ENCODE results near the gene INSYN2A.

The INSYN2A gene

DNA sequence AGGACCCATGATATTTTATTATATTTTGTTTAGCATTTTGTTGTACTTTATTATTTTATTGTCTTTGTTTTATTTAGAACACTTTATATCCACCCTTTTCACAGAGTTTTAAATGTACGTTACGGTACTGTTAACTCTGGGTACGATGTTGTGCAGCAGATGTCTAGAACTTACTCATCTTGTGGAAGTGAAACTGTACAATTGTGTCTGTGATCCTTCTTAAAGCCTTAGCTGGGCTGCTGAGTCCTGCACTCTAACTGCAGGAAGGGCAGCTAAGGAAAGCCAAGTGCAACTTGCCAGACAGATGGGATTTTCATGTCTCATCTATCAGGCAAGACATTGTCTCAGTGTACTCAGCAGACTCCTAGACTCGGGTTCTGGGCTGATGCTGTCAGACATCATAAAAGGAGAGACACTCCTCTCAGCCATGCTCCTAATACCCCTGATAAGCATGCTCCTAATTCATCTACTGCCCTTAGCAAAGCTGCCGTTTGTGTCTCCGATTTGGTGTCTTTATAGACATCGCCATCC, 14.6 kb upstream of the INSYN2A start:
- no peak for TF ChIP-seq POLR2AphosphoS5 (IDR thresholded peaks at IDR 0.05; ENCODE audit: low read depth, low read length)
- TF ChIP-seq, protein P1, sequence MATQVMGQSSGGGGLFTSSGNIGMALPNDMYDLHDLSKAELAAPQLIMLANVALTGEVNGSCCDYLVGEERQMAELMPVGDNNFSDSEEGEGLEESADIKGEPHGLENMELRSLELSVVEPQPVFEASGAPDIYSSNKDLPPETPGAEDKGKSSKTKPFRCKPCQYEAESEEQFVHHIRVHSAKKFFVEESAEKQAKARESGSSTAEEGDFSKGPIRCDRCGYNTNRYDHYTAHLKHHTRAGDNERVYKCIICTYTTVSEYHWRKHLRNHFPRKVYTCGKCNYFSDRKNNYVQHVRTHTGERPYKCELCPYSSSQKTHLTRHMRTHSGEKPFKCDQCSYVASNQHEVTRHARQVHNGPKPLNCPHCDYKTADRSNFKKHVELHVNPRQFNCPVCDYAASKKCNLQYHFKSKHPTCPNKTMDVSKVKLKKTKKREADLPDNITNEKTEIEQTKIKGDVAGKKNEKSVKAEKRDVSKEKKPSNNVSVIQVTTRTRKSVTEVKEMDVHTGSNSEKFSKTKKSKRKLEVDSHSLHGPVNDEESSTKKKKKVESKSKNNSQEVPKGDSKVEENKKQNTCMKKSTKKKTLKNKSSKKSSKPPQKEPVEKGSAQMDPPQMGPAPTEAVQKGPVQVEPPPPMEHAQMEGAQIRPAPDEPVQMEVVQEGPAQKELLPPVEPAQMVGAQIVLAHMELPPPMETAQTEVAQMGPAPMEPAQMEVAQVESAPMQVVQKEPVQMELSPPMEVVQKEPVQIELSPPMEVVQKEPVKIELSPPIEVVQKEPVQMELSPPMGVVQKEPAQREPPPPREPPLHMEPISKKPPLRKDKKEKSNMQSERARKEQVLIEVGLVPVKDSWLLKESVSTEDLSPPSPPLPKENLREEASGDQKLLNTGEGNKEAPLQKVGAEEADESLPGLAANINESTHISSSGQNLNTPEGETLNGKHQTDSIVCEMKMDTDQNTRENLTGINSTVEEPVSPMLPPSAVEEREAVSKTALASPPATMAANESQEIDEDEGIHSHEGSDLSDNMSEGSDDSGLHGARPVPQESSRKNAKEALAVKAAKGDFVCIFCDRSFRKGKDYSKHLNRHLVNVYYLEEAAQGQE (IDR thresholded peaks at IDR 0.05; ENCODE audit: insufficient read depth in 1 of 2, low read depth in 2 of 2, low read length in 2 of 2) = no peak
- TF ChIP-seq TAF1 (IDR thresholded peaks at IDR 0.05; ENCODE audit: borderline replicate concordance, insufficient read depth, low read length) = no peak

DNA sequence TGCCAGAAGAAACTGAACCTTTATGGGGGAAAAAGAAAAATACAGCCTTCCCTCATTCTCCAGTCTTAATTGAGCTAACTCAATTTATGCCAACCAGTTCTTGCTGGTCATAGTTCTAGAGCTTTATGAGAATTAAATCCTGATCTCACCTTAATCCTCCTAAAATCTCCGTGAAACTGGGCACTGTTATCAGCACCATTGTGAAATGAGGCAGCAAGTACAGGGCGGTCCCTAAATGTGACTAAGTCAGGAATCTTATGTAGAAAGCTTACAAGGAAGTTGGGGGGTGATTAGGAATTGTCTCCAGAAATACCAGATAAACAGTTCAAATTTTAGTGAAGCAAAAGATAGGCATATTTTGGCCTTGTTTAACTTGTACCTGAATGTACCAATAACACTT, 10.7 kb upstream of the INSYN2A start:
- TF ChIP-seq SIN3A (IDR thresholded peaks at IDR 0.05; ENCODE audit: borderline replicate concordance, insufficient read depth, low read length) = no peak
- TF ChIP-seq, protein P1 (IDR thresholded peaks at IDR 0.05; ENCODE audit: insufficient read depth in 1 of 2, low read depth in 2 of 2, low read length in 2 of 2) = no peak

DNA sequence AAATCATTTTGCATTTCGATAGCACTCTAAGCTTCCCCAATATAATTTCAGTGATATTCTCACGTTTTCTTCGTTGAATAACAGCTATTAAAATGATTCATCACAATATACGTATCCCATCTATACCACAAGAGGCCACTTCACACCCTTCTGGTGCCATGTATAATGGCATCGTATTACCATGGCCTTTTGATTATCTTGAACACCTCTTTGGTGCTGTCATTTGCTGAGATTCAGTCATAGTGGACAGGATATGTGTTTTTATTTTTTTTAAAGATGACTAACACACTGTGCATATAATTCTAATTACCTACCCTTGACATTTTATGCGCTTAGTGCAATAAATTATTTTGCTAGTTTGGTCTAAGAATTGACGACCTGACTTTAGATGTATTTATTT, 6.7 kb upstream of the INSYN2A start:
- TF ChIP-seq POLR2AphosphoS5 (IDR thresholded peaks at IDR 0.05; ENCODE audit: low read depth, low read length) (no peak), FOXP2 (optimal IDR thresholded peaks at IDR 0.05; ENCODE audit: borderline replicate concordance, extremely low read depth, extremely low read length, insufficient read depth) (no peak), TAF1 (IDR thresholded peaks at IDR 0.05; ENCODE audit: borderline replicate concordance, insufficient read depth, low read length) (no peak), SIN3A (IDR thresholded peaks at IDR 0.05; ENCODE audit: borderline replicate concordance, insufficient read depth, low read length) (no peak)
- TF ChIP-seq, protein P1 (IDR thresholded peaks at IDR 0.05; ENCODE audit: insufficient read depth in 1 of 2, low read depth in 2 of 2, low read length in 2 of 2) = no peak

DNA sequence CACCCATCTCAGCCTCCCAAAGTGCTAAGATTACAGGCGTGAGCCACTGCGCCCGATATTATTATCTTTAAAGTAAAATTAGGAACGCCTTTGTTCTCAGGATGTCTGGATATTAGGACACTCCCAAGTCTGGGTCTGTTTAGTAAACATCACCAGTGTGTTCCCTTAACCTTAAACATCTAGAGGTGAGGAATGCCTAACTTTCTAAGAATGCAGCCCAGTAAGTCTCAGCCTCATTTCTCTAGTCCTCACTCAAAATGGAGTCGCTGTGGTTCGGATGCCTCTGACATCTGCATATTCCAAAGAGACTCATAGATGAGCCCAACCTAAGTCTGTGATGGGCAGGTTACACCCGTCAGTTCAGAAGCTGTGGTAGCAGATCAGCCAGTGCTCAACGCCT, 4.3 kb upstream of the INSYN2A start:
- TF ChIP-seq SIN3A (IDR thresholded peaks at IDR 0.05; ENCODE audit: borderline replicate concordance, insufficient read depth, low read length) (no peak), FOXP2 (optimal IDR thresholded peaks at IDR 0.05; ENCODE audit: borderline replicate concordance, extremely low read depth, extremely low read length, insufficient read depth) (no peak), POLR2AphosphoS5 (IDR thresholded peaks at IDR 0.05; ENCODE audit: low read depth, low read length) (no peak)

DNA sequence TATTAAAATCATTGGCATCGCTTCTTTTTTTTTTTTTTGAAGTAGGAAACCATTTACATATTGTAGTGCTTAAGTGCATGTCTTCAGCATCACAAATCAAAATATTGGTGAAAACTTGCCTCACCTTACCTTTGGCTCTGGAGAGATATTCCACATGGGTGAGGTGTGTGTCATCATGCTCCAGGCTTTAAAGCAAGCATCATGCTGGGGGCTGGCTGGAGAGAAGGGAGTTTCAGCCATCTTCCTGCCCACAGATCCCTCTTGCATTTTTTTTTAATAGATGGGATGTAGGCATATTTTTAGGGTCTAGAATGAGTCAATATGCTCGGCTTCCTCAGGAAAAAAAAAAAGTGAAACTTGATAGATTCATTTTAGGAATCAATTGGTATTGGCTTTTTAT, 2.3 kb upstream of the INSYN2A start:
- TF ChIP-seq SIN3A (IDR thresholded peaks at IDR 0.05; ENCODE audit: borderline replicate concordance, insufficient read depth, low read length) (no peak), TAF1 (IDR thresholded peaks at IDR 0.05; ENCODE audit: borderline replicate concordance, insufficient read depth, low read length) (no peak), POLR2AphosphoS5 (IDR thresholded peaks at IDR 0.05; ENCODE audit: low read depth, low read length) (no peak), FOXP2 (optimal IDR thresholded peaks at IDR 0.05; ENCODE audit: borderline replicate concordance, extremely low read depth, extremely low read length, insufficient read depth) (no peak)
- TF ChIP-seq, protein P1 (IDR thresholded peaks at IDR 0.05; ENCODE audit: insufficient read depth in 1 of 2, low read depth in 2 of 2, low read length in 2 of 2) = no peak

All from PFSK-1 (cell line).